ENCODE data around the gene GAD2.

The GAD2 gene

DNA sequence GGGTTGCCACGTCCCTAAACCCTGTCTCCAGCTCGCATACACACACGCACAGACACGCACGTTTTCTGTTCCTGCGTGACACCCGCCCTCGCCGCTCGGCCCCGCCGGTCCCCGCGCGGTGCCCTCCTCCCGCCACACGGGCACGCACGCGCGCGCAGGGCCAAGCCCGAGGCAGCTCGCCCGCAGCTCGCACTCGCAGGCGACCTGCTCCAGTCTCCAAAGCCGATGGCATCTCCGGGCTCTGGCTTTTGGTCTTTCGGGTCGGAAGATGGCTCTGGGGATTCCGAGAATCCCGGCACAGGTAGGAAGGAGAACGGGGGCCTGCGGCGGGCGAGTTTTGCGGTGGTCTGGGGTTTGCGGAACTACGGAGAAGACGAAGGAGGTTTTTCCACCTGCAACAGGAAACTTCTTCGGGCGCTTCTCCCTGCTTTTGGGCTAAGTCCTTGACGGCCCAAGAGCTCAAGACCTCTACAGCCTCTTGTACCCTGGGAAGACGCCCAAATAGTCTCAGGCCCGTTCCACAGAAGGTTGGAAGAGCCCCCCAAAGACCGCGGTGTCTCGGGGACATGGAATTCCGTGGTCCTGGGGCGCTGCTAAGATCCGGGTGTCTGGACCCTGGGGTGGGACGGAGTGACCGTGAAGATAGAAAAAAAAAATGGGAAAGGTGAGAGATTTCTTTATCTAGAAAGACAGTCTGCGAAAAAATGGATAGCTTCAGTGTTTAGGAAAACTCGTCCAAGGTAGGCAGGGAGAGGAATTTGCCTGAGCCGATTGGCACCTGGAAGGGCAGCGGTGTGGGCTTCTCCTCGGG, at the start of gene GAD2:
TSS of gene GAD2 (plus strand) at position 190 of the 811 bp plus-strand sequence. CDS start at position 226, 36 bp downstream.
- DNase-seq (ENCODE audit: extremely low read depth, low read depth): no peak
- TF ChIP-seq, protein P1, sequence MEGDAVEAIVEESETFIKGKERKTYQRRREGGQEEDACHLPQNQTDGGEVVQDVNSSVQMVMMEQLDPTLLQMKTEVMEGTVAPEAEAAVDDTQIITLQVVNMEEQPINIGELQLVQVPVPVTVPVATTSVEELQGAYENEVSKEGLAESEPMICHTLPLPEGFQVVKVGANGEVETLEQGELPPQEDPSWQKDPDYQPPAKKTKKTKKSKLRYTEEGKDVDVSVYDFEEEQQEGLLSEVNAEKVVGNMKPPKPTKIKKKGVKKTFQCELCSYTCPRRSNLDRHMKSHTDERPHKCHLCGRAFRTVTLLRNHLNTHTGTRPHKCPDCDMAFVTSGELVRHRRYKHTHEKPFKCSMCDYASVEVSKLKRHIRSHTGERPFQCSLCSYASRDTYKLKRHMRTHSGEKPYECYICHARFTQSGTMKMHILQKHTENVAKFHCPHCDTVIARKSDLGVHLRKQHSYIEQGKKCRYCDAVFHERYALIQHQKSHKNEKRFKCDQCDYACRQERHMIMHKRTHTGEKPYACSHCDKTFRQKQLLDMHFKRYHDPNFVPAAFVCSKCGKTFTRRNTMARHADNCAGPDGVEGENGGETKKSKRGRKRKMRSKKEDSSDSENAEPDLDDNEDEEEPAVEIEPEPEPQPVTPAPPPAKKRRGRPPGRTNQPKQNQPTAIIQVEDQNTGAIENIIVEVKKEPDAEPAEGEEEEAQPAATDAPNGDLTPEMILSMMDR (IDR thresholded peaks at IDR 0.05; ENCODE audit: low read depth, low read length, missing control alignments): no peak
- H3K4me3 ChIP-seq (replicated peaks; ENCODE audit: low read depth, low read length): no peak within 1 kb of the TSS

DNA sequence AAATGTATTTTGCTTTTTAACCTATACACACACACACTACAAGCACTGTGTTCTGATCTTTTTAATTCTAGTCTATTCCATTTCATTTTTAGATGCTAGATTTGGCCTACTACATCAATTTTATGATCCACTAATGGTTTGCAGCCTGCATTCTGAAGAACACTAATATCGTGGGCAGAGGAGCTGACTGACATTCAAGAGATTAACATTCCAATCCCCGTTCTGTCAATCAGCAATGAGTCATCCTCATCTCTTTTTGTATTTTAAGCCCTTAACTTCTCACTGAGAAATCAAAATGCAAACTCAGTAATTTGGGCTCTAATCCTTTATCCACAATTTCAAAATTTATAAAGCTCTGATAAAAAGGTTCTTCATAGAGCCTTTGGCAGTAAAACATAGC, 47.1 kb upstream of the GAD2 start:
- no peak overlapping the region for H3K4me3 ChIP-seq (replicated peaks; ENCODE audit: low read depth, low read length)
- no peak for DNase-seq (ENCODE audit: extremely low read depth, low read depth)
- TF ChIP-seq, protein P1 (IDR thresholded peaks at IDR 0.05; ENCODE audit: low read depth, low read length, missing control alignments): no peak

DNA sequence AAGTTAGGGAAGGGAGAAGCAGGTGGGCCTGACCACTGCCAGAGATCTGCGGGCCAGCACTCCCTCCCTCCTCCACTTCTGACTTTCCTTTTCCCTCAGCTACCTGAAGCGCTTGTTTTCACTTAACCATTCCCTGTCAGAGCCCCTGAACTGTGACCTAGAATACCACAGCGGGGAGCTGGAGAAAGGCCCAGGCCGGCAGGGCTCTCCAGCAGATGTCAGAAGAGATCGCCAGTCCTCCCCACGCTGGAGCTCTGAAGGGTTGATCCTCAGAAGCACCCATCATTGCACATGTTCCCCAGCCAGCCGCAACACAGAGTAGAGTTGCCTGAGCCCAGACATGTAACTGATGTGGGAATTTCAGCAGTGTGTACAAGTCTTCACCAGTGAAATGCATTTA, 44.4 kb upstream of the GAD2 start:
- DNase-seq (ENCODE audit: extremely low read depth, low read depth): no peak
- no peak overlapping the region for H3K4me3 ChIP-seq (replicated peaks; ENCODE audit: low read depth, low read length)
- TF ChIP-seq, protein P1 (IDR thresholded peaks at IDR 0.05; ENCODE audit: low read depth, low read length, missing control alignments): no peak

- no peak for DNase-seq (ENCODE audit: extremely low read depth, low read depth)
- TF ChIP-seq, protein P1 (IDR thresholded peaks at IDR 0.05; ENCODE audit: low read depth, low read length, missing control alignments): no peak
- H3K4me3 ChIP-seq (replicated peaks; ENCODE audit: low read depth, low read length): no peak overlapping the region
These were observed 42.7 kb upstream of the GAD2 start for GRCh38 chr10:26173837-26174236.

DNA sequence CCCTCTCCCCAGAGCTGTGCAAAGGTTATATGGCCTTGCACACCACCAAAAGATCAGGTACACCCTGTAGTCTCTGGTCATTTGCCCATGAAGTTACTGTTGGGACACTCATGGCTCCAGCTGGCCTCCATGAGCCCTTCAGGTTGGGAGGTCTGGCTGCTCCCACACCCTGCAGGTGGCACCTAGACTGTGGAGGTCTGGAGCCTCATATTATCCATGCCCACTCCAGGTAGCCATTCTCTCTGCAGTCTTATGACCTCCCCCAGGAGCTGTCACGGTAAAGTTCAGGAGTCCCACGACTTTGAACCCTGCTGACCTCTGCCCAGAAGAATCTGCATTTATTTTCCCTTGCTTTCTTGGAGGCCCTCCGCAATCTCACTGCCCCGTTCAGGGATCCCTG, 39.2 kb upstream of the GAD2 start:
- TF ChIP-seq, protein P1 (IDR thresholded peaks at IDR 0.05; ENCODE audit: low read depth, low read length, missing control alignments): no peak

GRCh38 chr10:26194275-26194674, 22.3 kb upstream of the GAD2 start:
- no peak for DNase-seq (ENCODE audit: extremely low read depth, low read depth)
- H3K4me3 ChIP-seq (replicated peaks; ENCODE audit: low read depth, low read length): no peak overlapping the region
- TF ChIP-seq, protein P1 (IDR thresholded peaks at IDR 0.05; ENCODE audit: low read depth, low read length, missing control alignments): no peak

More for the DNA sequence above, 39.2 kb upstream of the GAD2 start:
- no peak for DNase-seq (ENCODE audit: extremely low read depth, low read depth)
- no peak overlapping the region for H3K4me3 ChIP-seq (replicated peaks; ENCODE audit: low read depth, low read length)

Measured in HFF-Myc (cell line).